ENCODE data around the gene CCSER1.

Gene CCSER1

GRCh38 chr4:90570615-90571014 lies 443.4 kb downstream of the CCSER1 start:
- DNase-seq (ENCODE audit: low spot score), result no peak

DNA sequence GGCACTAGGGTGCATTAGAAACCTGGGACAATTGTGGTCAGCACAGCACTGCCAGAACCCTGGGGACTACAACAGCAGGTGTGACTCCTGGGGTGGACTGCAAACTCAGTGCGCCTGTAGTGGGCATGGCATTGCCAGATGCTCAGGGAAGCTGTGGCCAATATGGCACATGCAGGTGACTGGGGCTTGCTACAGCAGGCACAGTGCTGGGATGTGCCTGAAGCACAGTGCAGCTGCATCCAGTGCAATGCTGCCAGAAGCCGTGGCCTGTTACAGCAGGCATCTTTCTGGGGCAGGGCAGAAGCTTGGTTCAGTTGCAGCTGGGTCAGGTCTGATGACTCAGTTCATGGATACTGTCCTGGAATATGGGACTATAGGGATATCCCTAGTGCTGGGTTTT lies 445.8 kb downstream of the CCSER1 start:
- no peak for DNase-seq (ENCODE audit: low spot score)

GRCh38 chr4:90575371-90575770 lies 448.2 kb downstream of the CCSER1 start:
- no peak for DNase-seq (ENCODE audit: low spot score)

DNA sequence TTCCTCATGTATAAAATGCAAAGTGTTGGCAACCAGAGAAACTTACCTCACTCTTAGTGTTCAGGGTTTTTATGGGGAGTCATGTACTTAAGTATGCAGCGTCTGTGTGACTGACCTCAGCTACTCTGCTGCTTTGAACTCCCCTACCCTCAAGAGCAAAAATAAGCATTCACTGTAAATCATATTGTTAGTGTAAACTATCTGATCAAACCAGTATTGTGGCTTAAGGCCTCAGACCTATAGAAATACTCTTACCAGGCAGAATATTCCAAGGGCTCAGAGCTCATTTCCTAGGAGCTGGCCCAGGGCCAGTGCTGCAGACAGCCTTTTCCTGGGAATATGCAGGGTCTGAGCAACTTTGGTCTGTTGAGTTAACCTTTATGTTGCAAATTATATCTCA lies 453.1 kb downstream of the CCSER1 start:
- DNase-seq (ENCODE audit: low spot score), result peak; percentile 13

GRCh38 chr4:90582087-90582486 lies 454.9 kb downstream of the CCSER1 start:
- peak; percentile 16 for DNase-seq (ENCODE audit: low spot score)

DNA sequence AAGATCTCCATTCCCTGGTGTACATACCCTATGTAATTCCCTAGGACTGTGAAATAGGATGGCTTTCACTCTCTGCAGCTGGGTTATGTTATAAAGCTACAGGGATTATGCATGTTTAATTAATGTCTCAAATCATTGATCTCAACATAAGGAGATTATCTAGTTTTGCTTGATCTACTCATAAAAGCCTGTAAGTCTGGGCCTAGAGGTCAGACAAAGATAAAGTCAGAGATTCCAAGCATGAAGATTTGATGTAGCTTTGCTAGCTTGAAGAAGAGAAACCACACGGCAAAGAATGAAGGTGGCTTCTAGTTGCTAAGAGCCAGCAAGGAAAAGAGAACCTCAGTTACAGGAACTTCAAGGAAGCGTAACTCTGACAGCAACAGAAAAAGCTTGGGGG lies 456.9 kb downstream of the CCSER1 start:
- DNase-seq (ENCODE audit: low spot score), result no peak

GRCh38 chr4:90585961-90586360 lies 458.8 kb downstream of the CCSER1 start:
- DNase-seq (ENCODE audit: low spot score), result no peak

- no peak for DNase-seq (ENCODE audit: low spot score)
Measured at GRCh38 chr4:90586799-90587198, 459.6 kb downstream of the CCSER1 start.

DNA sequence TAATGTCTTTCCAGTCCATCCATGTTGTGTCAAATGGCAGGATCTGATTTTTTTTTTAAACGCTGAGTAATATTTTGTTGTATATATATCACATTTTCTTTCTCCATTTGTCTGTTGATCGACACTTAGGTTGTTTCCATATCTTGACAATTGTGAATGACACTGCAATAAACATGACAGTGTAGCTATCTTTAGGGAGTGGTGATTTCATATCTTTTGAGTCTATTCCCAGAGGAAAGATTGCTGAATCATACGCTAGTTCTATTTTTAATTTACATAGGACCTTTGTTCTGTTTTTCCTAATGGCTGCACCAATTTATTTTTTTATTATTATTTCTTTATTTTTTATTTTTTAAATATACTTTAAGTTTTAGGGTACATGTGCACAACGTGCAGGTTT lies 470.7 kb downstream of the CCSER1 start:
- no peak for DNase-seq (ENCODE audit: low spot score)

DNA sequence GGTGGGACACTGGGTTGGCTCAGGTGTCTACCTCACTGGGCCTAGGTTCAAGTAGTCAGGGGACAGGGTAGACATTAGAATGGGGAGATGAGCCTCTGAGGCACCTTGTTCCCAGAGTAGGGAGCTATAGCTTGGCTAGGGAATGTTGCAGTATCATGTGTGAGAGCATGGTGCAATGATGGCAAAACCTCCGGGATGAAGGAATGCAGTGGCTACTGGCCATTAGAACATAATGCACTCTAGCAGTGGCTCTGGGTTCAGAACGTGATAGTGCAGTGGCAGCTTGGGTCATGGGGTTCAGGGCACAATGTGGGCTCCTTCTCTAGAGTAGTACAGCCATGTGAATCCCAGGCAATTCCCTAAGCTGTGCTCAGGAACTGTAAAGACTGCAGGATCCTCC lies 471.5 kb downstream of the CCSER1 start:
- DNase-seq (ENCODE audit: low spot score), result no peak

GRCh38 chr4:90602726-90603125 lies 475.5 kb downstream of the CCSER1 start:
- DNase-seq (ENCODE audit: low spot score), result no peak

DNA sequence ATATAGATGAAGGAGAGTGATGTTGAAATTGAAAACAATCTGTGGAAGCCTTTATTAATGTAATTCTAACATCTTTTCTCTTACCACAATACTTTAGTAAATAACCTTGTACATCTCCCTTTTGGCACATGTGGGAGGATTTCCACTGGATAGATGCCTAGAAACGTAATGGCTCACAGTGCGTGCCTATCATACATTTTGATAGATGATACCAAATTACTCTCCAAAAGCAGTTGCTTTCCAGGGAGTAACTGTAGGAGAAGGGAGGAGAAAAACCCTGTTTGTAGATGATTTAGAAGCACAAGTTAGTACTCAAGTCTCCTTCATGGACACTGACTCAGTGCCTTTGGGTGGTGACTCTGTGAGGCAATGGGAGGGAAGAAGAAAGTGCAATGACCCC lies 476.3 kb downstream of the CCSER1 start:
- DNase-seq (ENCODE audit: low spot score), result no peak

DNA sequence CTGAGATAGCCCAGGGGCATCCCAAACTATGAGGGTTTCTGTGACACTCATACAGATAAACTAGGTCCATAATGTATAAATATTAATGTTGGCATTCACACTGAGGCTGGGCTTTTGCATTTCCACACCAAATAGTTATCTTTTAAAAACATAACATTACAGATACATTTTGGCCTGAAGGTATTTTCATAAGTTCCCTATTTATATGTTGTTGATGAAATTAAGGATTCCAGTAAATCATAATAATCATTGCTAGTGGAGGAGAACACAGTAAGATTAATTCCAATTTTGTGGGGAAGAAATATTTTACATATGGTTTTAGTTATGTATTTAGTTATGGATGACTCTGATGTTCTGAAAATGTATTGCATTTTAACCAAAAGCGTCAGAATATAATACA lies 479.6 kb downstream of the CCSER1 start:
- DNase-seq (ENCODE audit: low spot score), result no peak

DNA sequence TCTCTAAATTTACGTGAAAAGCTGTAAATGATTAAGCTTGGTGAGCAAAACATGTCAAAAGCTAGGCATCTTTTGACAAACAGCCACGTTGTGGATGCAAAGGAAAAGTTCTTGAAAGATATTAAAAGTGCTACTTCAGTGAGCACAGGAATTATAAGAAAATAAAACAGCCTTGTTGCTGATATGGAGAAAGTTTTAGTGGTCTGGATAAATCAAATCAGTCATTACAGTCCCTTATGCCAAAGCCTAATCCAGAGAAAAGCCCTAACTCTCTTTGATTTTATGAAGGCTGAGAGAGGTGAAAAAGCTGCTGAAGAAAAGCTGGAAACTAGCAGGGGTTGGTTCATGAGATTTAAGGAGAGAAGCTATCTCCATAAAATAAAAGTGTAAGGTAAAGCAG lies 487.2 kb downstream of the CCSER1 start:
- no peak for DNase-seq (ENCODE audit: low spot score)

DNA sequence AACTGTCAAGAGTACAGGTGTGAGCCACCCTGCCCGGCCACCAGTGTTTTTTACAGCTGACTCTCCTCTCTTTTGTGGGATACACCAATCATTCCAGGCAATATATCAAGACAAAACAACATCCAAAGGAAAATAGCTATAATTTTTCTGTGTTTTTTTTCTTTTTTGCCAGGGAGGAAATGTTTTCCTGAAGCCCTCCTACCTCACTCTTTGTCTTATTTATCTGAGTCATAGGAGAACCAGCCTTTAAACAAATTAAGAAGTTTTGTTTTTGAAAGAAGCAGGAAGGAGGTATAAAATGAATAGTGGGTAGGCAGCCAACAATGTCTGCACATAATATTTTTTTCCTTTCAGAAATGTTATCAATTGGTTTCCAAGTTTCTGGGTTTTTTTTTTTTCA lies 493.9 kb downstream of the CCSER1 start:
- DNase-seq (ENCODE audit: low spot score), result no peak

DNA sequence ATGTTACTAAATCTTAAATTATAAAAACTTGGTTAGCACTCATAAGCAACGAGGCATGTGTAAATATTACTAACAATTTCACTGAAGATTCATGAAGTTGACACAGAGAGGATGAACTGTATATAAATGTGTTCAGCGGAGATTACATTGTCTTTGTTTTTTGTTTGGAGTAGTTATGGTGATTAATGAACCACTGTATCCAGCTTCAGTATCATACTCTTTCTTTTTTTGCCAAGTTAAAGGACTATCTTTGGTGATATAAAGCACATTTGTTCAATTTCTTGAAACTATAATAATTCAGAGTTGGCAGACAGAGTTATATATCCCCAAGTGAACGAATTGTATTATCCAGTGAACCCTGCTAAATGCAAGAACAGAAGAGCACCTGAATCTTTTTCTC lies 497.6 kb downstream of the CCSER1 start:
- DNase-seq (ENCODE audit: low spot score), result no peak

DNA sequence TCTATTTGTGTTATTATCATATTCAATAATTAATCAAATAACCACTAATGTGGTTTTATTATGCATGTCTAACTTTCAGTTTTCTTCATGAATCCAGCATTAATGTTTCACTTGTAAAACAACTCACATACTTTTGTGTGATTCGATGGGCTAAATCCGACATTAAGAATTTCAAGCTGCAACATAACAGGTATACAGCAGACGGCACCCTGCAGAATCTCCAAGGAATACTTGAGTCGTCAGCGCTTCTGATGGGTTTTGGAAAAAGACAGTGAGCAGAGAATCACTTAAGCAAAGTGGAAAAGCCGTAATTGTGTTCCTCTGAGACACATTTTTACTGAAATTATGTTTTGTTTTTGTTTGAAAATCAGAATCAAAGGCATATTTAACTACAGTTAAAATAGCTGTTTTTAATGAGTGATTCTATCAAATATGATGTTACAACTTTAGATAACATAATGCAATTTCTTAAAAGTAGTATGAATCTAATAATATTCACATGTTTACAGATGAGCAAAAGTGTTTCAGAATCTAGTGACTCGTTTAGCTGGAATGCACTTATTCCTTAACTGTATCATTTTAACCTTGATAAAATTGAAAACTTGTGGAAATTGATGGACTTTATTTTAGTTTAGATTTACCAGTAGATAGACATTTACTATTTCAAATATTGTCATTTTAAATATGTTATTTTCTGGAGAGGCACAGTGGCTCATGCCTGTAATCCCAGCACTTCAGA lies 514.8 kb downstream of the CCSER1 start:
- no peak for DNase-seq (ENCODE audit: low spot score)

- no peak for DNase-seq (ENCODE audit: low spot score)
Measured at GRCh38 chr4:90643156-90643555, 516.0 kb downstream of the CCSER1 start.

GRCh38 chr4:90648311-90648710 lies 521.1 kb downstream of the CCSER1 start:
- no peak for DNase-seq (ENCODE audit: low spot score)

GRCh38 chr4:90648791-90649190 lies 521.6 kb downstream of the CCSER1 start:
- no peak for DNase-seq (ENCODE audit: low spot score)

- DNase-seq (ENCODE audit: low spot score), result no peak
Measured at GRCh38 chr4:90660672-90661071, 533.5 kb downstream of the CCSER1 start.

GRCh38 chr4:90670183-90670582 lies 543.0 kb downstream of the CCSER1 start:
- DNase-seq (ENCODE audit: low spot score), result no peak

- DNase-seq (ENCODE audit: low spot score), result no peak
Measured at GRCh38 chr4:90689739-90690138, 562.5 kb downstream of the CCSER1 start.

DNA sequence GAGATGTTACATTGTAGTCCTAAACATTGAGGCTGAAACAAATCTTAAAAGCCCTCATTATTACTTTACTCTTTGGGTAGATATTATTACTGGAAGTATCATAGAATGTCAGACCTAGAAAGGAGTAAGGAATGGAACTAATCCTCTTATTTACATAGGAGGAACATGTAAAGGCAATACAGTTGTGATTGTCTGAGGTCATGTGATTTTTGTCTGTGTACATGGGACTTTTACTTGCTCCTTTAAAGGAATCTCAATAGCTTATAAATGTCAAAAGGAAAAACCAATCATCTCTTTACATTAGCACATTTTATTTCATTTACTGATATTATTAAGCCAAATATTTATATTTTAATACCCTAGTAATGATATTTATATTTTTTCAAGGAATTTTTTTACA lies 568.2 kb downstream of the CCSER1 start:
- no peak for DNase-seq (ENCODE audit: low spot score)
